Stimulated activated CD8-positive, alpha-beta memory T cell treated with anti-CD3 and anti-CD28 coated beads, Interleukin-4, amount 100 ng/mL, for 1 hour (primary cell): ENCODE results near the gene DES.
"Not testable (repeated sequence)": the region's sequence is repeated elsewhere in the genome, so short reads cannot be mapped to it uniquely, and the experiment has no call there.

Experiments used
- DNase-seq, 2 donors: peaks; one replicate each; pipeline ENCODE4 v3.0.0-alpha.2; 2020; ENCODE audit warnings: low read depth in 2 of 2, low spot score in 1 of 2

The DES gene

DNA sequence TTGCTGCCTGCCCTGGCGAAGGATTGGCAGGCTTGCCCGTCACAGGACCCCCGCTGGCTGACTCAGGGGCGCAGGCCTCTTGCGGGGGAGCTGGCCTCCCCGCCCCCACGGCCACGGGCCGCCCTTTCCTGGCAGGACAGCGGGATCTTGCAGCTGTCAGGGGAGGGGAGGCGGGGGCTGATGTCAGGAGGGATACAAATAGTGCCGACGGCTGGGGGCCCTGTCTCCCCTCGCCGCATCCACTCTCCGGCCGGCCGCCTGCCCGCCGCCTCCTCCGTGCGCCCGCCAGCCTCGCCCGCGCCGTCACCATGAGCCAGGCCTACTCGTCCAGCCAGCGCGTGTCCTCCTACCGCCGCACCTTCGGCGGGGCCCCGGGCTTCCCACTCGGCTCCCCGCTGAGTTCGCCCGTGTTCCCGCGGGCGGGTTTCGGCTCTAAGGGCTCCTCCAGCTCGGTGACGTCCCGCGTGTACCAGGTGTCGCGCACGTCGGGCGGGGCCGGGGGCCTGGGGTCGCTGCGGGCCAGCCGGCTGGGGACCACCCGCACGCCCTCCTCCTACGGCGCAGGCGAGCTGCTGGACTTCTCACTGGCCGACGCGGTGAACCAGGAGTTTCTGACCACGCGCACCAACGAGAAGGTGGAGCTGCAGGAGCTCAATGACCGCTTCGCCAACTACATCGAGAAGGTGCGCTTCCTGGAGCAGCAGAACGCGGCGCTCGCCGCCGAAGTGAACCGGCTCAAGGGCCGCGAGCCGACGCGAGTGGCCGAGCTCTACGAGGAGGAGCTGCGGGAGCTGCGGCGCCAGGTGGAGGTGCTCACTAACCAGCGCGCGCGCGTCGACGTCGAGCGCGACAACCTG is at the start of gene DES:
DES (plus strand) TSS at position 223 of the 857 bp plus-strand sequence; CDS start at position 309, 86 bp downstream.
- no peak for DNase-seq

DNA sequence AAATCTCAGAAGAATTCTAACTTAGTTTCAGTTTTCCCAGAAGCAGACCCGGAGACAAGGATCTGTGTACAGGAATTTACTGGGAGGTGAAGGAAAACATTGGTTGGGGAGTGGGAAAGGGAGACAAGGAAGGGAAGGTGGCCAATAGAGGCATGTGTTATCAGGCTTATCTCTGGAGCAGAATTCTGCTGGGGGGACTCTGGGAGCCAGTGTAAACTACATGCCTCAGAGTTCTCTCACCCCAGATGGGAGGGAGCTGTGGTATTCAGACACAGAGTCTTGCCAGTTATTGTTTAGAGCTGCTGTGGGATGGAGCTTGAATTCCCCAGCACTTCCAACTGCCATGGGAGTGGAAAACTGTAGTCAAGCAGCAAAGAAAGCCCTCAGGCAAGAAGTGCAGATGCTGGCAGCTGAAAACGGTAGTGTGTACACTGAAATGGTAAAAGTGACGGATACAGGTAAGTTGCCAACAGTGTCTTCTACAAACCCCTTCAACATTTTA is 49.4 kb upstream of the DES start:
- no peak for DNase-seq

DNA sequence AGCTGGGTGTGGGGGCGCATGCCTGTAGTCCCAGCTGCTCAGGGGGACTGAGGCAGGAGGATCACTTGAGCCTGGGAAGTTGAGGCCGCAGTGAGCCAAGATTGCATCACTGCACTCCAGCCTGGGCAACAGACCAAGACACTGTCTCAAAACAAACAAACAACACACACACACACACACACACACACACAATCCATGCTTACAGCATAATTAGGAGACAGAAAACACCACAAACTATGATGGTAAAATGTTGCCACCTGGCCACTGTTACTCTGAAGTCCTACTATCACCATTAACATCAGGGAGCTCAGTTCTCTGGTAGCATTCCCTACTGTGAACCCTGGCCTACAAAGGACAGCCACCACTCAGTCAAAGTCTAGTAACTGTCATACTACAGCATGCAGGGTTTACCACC is 48.7 kb upstream of the DES start:
- no peak for DNase-seq

DNA sequence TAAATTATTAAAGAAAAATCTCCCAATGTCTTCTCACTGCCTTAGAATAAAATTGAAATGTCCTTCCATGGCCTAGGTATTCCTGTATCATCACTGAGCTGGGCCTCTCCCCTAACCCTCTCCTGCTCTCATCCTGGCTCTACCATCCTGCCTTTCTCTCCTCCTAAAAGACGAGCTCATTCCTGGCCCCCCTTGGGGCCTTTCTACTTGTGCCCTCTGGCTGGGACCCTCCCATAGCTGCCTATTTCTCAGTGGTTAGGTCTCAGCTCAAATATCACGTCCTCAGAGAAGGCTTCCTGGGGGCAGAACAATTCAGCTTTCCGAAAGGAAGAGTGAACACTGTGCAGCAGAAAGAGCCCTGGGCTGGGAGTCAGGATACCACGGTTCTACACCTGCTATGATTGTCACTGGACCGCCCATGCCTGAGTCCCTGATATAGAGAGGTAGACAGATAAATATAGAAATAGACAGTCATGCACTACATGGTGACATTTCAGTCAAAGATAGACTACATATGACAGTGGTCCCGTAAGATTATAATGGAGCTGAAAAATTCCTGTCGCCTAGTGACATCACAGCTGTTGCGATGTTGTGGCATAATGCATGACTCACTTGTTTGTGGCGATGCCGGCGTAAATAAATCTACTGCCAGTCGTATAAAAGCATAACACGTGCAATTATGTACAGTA is 39.9 kb upstream of the DES start:
- no peak for DNase-seq

DNA sequence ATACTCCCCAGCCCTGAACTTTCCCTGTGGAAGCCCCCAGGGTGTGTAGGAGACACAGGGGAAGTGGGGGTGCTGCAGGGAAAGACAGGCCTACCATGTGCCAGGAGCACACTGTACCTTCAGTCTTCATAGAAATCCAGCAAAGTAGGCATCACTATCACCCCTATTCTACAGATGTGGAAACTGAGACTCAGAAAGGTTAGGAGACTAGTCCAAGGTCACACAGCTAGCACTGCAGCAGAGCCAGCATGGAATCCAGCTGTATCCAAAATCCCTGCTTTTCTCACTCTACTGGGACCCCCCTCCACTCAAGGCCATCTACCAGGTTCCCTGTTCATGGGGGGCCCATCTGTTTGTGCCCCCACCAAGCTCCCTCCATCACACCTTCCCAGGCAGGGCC is 37.3 kb upstream of the DES start:
- no peak for DNase-seq

DNA sequence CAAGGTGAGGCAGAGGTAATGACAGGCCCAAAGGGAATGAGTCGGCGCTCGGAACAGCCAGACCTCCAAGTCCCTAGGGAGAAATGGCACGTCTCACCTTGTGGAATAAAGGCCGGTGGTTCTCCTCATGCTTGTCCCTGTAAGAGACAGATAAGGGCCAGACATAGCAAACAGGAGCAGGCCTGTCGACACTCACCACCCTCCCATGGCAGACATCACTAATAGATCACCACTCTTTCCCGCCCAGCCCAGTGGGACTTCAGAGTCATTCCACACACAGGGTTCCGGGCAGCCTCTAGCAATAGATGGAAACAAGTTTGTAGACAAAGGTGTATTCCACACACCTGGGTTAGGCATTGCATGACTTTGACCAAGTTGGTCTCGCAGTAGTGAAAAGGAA is 36.7 kb upstream of the DES start:
- DNase-seq = no peak

DNA sequence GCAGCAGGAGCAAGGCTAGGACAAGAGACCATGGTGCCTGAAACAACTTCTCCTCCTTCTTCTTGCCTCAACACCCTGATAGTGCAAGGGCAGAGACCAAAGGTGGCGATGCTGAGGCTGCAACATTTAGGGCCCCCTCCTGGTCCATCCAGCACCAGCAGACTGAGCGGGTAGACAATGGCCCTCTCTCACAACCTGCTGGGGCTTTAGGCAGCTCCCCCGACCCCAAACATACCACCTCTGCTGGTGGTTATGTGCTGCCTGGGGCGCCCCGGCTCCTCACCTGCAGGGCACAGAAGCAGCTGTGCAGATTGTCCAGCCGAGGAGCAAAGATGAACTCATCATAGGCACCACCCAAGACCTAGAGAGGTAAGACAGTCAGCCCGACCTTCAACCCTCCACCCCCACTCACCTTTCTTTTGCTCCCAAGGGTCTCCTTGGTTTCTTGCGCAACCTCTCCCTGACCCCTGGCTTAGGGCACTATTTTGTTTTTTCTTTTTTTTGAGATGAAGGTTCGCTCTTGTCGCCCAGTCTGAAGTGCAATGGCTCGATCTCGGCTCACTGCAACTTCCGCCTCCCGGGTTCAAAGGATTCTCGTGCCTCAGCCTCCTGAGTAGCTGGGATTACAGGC is 34.0 kb upstream of the DES start:
- no peak for DNase-seq

DNA sequence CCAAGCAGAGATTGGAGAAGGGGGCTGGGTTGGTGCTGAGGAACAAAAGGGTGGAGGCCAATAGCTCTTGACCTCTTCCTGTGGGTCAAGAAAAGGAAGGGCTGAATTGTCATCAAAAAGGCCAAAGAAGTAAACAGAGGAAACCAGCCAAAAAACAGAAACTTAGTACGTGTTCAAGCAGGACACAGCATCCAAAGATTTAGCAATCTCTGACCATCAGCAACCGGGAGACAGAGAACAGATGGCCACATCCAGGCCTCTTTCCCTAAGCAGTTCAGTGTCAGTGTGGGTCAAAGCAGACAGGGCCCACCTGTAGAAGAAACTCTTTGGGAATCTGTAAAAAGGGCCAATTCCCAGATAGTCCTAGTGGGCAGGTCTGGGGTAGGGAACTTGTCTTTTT is 33.3 kb upstream of the DES start:
- DNase-seq = no peak

DNA sequence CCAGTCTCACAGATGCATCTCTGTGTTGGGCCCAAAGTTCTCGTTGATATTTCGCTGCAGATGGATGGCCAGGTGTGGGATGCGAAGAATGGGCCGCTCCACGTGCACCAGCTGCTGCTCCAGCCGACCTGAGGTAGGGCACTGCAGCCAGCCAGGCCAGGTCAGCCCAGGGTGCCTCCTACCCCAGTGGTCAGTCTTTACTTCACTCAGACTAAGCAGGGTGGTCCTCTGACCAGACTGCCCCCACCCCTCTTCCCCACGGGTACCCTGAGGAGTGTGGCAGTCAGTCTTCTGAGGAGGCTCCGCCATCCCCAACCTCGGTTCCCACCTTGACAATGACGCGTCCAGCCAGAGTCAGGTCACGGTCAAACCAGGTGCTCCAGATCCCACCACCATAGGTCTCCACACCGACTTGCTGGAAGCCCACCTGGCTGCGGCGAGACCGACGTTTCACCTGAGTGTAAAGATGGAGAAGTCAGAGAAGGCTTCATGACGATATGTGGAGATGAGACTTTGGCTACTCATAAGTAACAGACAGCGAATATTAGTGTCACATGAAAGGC is 32.1 kb upstream of the DES start:
- DNase-seq = no peak

DNA sequence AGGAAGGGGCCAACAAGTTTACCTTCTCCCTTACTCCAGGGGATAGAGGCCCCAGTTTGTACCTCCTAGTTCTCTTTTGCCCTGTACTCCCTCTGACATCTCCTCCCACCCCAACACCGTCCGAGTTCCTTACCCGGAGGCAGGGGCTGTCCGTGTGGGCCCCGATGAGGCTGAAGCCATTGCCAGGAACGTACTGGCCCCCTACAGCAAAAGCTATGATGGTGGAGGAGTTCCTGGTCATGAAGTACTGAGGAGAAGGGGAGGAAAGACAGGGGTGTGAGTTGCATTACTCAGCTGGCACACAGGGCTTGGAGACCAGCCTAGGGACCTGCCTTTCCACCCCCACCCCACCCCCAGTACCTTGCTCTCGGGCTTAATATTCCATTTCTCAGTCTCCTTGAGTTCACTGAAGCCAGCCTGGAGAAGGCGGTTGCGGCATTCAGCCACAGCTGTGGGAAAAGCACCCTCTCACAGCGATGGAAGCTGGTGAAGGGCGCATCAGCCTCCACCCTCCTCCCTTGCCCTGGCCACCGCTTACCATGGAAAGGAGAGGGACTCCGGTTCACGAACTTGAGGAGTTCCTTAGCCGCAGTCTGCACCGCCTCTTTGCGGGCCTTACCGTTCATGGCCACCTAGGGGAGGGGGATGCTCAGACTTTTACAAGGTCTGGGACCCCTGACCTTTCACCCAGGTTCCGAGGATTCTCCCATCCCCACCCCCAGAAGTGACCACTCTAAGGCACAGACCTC is 31.5 kb upstream of the DES start:
- no peak for DNase-seq

DNA sequence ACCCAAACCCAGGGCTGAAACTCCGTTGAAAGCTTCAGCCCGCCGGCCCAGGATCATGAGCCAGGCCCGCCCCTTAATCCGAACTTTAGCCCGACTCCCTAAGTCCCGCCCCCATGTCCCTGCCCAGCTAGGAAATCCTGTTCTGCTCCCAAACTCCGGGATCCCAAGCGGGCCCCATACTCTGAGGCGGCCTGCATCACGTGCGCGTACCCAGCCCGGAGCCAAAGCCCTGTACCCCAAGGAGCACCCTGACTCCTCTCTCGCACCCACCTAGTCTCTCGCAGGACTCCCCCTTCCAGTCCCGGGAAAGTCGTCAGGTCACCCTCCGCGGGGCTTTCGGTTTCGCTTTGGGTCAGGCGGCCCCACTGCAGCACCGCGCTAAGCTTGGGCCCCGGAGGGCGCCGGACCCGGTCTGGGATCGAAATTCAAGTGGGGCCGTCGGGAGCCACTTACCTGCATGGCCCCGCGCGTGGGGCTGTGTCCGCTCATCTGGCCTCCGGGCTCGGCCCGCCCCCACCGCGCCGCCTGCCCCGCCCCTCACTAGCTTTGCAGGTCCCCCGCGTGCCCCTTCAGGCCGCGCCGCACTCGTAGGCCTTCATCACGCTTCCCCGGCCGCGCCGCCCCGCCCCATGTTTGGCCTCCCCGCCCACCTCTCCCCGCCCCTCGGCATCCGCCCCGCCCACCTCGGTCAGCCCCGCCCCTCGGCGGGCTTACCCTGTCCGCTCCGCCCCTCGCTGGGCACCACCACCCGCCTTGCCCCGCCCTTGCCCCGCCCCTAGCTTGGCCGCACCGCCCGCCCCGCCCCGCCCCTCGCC is 30.7 kb upstream of the DES start, which contains the start of gene DNPEP:
DNPEP (minus strand) TSS at position 607 of the 815 bp plus-strand sequence; CDS start at position 489, 118 bp downstream.
- DNase-seq = peak; percentile 95 to 96

DNA sequence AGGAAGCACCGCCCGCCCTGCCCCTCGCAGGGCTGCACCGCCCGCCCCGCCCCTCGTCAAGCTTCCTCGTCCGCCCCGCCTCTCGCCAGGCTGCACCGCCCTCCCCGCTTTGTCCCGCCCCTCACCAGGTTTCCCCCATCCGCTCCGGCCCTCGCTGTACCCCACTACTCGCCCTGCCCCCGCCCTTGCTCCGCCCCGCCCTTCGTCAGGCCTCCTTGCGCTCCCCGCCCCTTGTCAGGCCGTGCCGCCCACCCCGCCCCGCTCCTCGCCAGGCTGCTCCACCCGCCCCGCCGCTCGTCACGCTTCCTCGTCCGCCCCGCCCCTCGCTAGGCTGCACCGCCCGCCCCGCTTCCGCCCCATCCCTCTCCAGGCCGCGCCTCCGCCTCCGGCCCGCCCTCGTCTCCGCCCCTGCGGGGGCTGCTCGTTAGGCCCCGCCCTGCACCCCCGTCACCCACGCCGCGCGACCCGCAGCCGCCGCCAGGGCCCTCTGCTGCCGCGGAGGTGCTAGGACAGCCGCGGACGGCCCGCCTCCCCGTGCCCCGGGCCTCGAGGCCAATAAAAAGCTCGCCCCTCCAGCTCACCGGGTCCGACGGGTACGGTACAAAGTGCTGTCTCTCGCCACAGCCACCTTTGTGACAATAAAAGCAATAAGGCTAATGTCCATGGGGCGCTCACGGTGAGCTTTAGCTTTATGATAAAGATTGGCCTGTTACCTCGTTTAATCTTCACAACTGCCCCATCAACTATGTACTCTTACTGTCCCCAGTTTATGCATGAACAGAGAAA is 29.9 kb upstream of the DES start:
- peak; percentile 95 to 99 for DNase-seq

DNA sequence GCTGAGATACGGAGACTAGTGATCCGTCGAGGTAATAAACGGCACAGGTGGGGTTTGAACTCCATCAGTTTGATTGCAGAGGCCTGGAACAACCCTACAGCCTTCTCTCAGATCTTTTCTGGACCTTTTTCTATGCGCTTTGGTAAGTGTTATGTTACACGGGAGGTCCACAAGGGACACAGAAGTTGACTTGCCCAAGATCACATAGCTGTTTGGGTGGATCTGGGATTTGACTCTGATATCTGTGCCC is 29.3 kb upstream of the DES start:
- DNase-seq = no peak

DNA sequence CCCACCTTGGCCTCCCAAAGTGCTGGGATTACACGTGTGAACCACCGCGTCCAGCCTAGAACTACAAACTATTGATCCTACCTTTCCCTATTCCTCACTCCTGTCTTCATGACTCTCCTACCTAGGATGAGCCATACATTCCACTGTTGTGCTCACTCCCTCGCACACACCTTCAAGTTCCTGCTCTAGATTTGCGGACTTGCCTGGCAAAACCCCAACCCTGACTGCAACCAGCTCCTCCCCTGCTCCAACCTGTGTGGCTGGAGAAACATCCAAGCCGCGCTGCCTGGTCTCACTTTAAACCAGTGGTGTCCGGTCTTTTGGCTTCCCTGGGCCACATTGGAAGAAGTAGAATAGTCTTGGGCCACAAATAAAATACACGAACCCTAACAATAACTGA is 25.4 kb upstream of the DES start:
- DNase-seq = no peak

DNA sequence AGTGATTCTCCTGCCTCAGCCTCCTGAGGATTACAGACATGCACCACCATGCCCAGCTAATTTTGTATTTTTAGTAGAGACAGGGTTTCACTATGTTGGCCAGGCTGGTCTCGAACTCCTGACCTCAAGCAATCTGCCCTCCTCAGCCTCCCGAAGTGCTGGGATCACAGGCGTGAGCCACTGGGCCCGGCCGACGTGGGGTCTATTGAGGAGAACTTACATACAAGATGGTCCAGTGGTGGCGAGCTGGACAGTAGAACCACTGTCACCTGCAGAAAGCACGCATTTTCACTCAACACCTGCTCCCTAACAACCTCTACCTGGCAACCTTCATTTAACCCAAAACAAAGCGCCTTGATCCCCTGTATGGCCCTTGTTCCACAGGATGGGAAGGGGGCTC is 23.1 kb upstream of the DES start:
- DNase-seq = not testable (repeated sequence)

DNA sequence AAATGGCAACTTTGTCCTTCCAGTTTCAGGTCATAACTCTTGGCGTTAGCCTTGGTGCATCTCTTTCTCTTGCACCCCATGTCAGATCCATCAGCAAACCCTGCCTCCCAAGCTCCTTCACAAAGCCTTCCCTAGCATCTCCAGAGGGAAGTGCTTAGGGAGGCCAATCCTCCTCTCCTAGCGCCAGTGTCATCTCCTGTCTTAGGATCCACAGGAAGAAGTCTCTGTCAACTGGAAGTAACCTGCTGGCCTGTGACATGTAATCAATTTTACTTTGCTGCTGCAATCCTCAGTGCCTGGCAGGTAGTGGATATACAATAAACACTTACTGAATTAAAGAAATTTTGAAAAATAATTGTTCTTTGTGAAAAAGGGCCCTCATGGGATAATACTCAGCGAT is 22.6 kb upstream of the DES start:
- no peak for DNase-seq

DNA sequence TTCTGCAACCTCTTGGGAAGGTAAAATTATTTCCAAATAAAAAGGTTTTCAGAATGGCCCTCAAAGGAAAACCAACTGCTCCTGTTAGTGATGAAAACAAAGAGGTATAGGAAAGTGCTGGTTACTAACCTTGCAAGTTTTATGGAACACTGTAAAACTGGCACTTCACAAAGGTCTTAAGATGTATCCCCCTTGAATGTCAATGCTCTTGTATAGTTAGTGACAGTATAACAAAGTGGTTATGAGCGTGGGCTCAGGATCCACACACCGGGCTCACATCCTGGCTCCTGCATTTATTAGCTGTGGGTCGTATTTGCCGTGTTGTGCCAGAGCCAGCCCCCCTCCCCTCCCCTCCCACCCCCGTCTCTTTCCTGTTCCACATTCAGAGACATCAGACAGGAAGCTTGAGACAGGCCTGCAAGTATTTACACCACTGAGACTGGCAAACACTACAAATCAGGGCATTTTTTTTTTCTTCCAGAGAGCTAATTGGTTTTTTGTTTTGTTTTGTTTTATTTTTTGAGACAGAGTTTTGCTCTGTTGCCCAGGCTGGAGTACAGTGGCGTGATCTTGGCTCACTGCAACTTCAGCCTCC is 21.2 kb upstream of the DES start:
- no peak for DNase-seq

DNA sequence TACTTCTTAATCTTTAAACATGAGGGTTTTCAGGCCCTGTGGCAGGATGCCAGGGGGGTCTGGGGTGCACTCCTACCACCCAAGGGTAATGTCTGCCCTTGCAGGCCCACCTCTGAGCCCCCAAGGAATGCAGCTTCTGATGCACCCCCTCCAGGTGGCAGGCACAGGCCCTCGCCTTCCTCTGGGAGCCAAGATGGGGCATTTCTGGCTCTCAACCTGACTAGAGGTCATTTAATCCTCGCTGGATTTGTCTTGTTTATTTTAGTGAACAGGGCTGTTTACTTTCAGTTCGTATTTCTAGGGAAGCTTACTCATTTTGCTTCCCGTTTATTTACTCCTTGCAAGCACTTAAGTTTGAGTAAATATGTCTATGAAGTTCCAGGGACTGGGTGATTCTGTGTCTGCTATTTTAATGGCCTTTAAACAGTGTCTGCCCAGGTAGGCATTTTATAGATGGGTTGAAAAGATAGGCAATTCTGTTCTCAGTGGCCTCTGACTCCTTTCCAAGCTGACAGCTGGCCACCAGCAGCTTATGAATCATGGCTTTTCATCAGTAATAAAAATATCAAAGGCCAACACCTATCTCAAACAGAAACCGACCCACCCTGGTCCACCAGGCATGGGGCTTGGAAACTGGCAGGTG is 19.3 kb upstream of the DES start:
- no peak for DNase-seq
